IPS-18c (cell line): ENCODE data around the gene LRP1.

Experiments
- H3K4me3 ChIP-seq: 2 replicates; pipeline ENCODE4 v1.7.0; 2013; ENCODE audit warnings: low read depth, mild to moderate bottlenecking, low read length, moderate library complexity; ENCODE audit not compliant: insufficient read depth
- H3K9me3 ChIP-seq: one replicate; pipeline ENCODE4 v1.6.1; 2013; ENCODE audit warnings: mild to moderate bottlenecking, low read length, moderate library complexity; ENCODE audit not compliant: control insufficient read depth, insufficient read depth

LRP1 gene

DNA sequence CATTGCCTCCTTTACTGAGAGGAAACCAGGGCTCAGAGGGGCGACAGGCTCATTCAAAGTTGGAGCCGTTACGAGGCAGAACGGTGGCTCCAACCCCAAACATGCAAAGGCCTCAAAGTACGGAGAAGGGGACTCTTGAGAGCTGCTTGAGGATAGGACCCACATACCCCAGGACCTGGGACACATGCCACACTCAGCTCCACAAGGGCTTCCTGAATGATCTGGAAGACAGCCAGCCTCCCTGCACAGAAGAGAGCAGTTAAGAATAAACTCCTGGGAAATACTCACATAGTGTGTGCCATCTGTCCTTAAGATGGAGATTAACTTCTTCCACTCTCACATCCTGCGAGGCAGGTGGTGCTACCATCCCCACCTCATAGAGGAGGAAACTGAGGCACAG lies 61.8 kb downstream of the LRP1 start:
- no peaks in the 10 kb centered on the region for H3K9me3 ChIP-seq
- H3K4me3 ChIP-seq = no peak overlapping the region

DNA sequence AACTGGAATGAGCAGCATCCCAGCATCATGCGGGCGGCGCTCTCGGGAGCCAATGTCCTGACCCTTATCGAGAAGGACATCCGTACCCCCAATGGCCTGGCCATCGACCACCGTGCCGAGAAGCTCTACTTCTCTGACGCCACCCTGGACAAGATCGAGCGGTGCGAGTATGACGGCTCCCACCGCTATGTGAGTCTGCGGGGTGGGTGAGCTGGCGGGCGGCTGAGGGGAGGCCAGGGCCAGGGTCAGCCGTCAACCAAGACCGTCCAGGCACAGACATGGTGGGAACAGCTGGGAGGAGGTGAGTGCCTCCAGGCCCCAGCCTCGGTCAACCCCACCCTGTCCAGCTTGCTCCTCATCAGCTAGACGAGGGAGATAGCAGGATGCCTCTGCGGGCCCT lies 62.5 kb downstream of the LRP1 start:
- Histone ChIP-seq H3K9me3 (no peaks in the 10 kb centered on the region), H3K4me3 (no peak overlapping the region)

DNA sequence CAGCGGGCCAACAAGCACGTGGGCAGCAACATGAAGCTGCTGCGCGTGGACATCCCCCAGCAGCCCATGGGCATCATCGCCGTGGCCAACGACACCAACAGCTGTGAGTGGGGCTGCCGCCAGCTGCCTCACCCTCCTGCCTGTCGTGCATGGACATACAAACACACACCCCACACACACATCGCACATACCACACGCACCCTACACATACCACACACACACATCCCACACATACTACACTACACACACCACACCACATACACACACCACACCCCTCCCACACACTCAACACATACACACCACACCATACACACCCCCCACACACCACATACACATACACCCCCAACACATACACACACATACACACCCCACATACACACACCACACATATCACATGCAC lies 63.1 kb downstream of the LRP1 start:
- no peak overlapping the region for H3K4me3 ChIP-seq
- no peaks in the 10 kb centered on the region for H3K9me3 ChIP-seq

DNA sequence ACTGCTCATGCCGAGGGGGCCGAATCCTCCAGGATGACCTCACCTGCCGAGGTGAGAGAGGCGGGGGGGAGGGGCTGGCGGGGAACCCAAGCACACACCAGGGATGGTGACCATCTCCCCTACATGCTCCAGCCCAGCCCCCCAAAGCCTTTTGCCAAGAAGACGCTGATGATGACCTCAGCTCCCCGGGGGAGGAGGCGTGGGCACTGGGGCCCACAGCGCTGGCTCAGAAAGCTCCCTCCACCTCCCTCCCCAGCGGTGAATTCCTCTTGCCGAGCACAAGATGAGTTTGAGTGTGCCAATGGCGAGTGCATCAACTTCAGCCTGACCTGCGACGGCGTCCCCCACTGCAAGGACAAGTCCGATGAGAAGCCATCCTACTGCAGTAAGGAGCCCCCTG lies 64.6 kb downstream of the LRP1 start:
- Histone ChIP-seq H3K4me3 (no peak overlapping the region), H3K9me3 (no peaks in the 10 kb centered on the region)

DNA sequence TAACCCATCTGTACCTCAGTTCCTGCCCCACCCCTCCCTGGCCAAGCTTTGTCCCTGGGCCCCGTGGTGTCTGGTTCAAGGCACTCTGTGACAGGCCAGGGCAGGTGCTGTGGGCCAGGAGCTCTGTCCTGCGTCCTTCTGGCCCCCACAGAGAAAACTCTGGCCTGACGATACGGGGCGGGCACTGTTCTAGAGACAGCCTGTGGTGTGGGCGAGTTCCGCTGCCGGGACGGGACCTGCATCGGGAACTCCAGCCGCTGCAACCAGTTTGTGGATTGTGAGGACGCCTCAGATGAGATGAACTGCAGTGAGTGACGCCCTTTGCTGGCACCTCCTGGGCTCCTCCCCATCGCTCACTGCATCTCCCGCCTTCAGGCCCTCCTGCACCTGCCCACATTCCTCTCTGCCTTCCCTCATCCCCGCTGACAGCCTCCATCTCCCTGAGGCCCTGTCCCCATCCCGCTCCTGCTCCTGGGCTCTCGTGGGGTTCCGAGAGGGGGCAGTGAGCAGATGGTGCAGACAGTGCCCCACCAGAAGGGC lies 65.5 kb downstream of the LRP1 start:
- Histone ChIP-seq H3K4me3 (no peak overlapping the region), H3K9me3 (no peaks in the 10 kb centered on the region)

DNA sequence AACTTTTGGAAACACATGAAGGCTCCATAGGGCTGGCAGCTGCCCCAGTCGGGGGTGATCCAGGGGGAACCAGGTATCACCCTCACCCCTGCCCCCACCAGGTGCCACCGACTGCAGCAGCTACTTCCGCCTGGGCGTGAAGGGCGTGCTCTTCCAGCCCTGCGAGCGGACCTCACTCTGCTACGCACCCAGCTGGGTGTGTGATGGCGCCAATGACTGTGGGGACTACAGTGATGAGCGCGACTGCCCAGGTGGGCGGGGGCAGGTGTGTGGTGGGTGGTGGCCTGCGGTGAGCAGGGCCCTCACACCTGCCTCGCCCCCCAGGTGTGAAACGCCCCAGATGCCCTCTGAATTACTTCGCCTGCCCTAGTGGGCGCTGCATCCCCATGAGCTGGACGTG lies 66.0 kb downstream of the LRP1 start:
- Histone ChIP-seq H3K9me3 (no peaks in the 10 kb centered on the region), H3K4me3 (no peak overlapping the region)

DNA sequence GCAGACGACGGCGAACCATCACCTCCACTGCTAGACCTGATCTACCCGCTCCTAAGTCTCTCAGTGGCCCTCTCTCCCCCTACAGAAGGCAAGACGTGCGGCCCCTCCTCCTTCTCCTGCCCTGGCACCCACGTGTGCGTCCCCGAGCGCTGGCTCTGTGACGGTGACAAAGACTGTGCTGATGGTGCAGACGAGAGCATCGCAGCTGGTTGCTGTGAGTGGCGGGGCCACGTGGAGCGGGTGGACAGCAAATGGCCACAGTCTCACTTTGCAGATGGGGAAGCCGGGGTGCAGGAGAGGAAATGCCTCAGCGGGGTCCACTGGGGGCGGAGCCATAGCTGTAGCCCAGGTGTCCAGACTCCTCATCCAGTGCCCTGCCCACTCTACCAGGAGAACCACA lies 66.9 kb downstream of the LRP1 start:
- Histone ChIP-seq H3K4me3 (no peak overlapping the region), H3K9me3 (no peaks in the 10 kb centered on the region)

DNA sequence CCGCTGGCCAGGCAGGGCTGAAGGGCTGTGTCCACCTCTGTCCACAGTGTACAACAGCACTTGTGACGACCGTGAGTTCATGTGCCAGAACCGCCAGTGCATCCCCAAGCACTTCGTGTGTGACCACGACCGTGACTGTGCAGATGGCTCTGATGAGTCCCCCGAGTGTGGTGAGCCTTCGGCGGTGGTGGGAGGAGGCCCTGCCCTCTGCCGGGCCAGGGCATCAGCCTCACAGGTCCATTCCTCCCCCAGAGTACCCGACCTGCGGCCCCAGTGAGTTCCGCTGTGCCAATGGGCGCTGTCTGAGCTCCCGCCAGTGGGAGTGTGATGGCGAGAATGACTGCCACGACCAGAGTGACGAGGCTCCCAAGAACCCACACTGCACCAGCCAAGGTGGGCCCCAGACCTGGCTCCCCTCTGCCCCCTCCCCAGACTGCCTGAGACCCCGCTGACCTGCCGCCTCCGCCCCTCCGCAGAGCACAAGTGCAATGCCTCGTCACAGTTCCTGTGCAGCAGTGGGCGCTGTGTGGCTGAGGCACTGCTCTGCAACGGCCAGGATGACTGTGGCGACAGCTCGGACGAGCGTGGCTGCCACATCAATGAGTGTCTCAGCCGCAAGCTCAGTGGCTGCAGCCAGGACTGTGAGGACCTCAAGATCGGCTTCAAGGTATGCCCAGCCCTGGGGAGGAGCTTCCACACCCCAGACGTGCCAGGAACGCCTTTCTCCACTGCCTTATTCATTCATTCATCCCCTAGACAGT lies 67.5 kb downstream of the LRP1 start:
- no peaks in the 10 kb centered on the region for H3K9me3 ChIP-seq
- no peak overlapping the region for H3K4me3 ChIP-seq

DNA sequence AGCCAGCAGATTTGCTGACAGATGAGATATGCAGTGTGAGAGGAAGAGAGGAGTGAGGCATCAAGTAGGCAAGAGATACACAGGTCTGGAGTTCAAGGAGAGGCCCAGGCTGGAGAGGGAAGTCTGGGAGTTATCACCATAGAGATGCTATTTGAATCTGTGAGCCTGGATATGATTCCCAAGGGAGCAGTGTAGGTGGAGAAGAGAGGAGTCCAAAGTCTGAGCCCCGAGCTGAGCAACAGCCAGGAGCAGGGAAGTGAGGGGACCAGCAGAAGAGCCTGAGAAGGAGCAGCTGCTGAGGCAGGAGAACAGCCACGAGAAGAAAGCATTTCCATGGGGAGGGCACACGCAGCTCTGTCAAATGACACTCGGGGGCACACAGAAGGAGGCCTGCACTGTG lies 68.2 kb downstream of the LRP1 start:
- H3K9me3 ChIP-seq = no peaks in the 10 kb centered on the region
- H3K4me3 ChIP-seq = no peak overlapping the region

DNA sequence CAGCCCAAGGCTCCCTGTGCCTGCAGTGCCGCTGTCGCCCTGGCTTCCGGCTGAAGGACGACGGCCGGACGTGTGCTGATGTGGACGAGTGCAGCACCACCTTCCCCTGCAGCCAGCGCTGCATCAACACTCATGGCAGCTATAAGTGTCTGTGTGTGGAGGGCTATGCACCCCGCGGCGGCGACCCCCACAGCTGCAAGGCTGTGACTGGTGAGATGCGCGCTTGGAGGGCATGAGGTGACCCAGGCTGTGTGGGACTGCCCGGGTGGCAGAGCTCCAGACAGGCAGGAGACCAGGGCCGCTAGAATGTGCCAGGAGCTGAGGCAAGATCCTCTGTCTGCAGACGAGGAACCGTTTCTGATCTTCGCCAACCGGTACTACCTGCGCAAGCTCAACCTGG lies 68.7 kb downstream of the LRP1 start:
- H3K4me3 ChIP-seq = no peak overlapping the region

DNA sequence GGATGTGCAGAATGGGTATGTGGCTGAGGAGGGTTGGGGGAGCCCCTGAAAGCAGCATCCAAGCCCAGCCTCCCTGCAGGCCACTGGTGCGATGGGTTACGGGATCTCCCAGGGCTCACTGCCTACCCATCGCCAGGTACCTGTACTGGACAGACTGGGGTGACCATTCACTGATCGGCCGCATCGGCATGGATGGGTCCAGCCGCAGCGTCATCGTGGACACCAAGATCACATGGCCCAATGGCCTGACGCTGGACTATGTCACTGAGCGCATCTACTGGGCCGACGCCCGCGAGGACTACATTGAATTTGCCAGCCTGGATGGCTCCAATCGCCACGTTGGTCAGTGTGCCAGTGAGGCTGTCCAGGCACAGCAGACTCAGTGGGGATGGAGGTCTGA lies 70.0 kb downstream of the LRP1 start:
- Histone ChIP-seq H3K4me3 (no peak overlapping the region), H3K9me3 (no peaks in the 10 kb centered on the region)

More for the DNA sequence above, 68.7 kb downstream of the LRP1 start:
- no peaks in the 10 kb centered on the region for H3K9me3 ChIP-seq

DNA sequence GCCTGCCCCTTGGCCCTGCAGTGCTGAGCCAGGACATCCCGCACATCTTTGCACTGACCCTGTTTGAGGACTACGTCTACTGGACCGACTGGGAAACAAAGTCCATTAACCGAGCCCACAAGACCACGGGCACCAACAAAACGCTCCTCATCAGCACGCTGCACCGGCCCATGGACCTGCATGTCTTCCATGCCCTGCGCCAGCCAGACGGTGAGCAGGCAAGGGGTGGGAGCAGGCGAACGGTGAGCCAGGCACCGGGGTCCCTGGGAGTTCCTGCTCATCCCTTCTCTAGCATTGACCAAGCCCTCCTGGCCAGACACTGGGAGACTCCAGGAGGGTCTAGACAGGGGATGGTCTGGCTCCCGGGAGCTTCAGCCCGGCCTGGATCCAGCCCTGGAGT lies 70.9 kb downstream of the LRP1 start:
- H3K4me3 ChIP-seq = no peak overlapping the region
- no peaks in the 10 kb centered on the region for H3K9me3 ChIP-seq

DNA sequence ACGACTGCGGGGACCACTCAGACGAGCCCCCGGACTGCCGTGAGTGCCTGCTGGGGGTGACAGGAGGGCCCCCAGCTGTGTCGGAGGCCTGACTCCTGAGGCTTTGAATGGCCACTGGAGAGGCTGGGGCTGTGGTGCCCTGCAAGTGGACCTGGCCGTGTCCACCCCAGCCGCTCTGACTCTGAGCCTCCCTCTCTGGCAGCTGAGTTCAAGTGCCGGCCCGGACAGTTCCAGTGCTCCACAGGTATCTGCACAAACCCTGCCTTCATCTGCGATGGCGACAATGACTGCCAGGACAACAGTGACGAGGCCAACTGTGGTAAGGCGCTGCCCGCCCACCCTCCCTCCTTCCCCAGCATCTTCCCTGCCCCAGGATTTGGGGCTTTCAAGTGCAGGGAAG lies 72.2 kb downstream of the LRP1 start:
- H3K9me3 ChIP-seq = no peaks in the 10 kb centered on the region

DNA sequence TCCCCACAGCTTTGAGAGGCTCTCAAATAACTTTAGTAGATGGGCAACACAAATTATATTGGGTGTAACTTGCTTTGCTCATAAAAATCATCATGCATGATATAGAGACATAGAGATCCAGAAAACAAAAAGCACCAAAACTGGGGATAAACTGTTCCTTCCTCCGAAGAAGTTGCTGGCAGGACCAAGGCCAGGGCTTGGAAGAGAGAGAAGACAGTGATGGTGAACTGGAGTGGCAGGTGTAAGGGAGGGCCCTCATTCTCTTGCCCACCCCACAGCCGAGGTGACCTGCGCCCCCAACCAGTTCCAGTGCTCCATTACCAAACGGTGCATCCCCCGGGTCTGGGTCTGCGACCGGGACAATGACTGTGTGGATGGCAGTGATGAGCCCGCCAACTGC lies 72.9 kb downstream of the LRP1 start:
- H3K4me3 ChIP-seq = no peak overlapping the region

More for the DNA sequence above, 72.2 kb downstream of the LRP1 start:
- no peak overlapping the region for H3K4me3 ChIP-seq

DNA sequence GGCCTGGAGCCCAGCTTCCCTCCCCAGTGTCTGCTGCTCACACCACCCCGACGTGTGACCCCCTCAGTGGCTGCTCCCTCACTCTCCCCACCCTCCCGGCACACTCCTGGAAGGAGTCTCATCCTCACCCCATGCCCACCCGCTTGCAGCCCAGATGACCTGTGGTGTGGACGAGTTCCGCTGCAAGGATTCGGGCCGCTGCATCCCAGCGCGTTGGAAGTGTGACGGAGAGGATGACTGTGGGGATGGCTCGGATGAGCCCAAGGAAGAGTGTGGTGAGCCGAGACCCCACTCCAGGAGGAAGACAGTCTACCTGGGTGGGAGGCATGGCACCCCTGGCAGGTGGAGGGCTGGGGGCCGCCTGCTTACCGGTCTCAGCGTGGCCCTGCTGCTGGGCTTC lies 73.3 kb downstream of the LRP1 start:
- Histone ChIP-seq H3K9me3 (no peaks in the 10 kb centered on the region), H3K4me3 (no peak overlapping the region)

More for the DNA sequence above, 72.9 kb downstream of the LRP1 start:
- H3K9me3 ChIP-seq = no peaks in the 10 kb centered on the region

DNA sequence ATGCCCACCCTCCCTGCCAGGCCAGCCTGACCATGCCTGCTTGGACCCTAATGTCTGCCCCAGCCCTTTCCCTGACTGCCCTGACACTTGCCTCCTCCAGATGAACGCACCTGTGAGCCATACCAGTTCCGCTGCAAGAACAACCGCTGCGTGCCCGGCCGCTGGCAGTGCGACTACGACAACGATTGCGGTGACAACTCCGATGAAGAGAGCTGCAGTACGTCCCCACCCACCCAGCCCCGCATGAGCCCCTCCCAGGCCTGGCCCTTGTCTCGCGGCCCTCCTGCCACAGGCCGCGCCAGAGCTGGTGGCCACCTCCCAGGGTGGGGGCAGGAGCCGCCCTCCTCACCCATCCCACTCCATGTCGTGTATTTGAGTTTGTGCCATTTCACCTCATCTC lies 74.0 kb downstream of the LRP1 start:
- no peak overlapping the region for H3K4me3 ChIP-seq
- no peaks in the 10 kb centered on the region for H3K9me3 ChIP-seq

DNA sequence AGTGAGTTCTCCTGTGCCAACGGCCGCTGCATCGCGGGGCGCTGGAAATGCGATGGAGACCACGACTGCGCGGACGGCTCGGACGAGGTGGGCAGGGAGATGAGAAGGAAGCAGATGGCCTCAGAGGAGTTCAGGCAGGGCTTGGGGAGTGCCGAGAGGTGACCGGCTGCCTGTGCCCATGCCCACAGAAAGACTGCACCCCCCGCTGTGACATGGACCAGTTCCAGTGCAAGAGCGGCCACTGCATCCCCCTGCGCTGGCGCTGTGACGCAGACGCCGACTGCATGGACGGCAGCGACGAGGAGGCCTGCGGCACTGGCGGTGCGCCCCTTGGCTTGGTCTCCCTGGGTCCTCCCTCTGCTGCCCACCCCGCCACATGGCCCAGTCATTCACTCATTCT lies 74.9 kb downstream of the LRP1 start:
- no peaks in the 10 kb centered on the region for H3K9me3 ChIP-seq
- H3K4me3 ChIP-seq = no peak overlapping the region

DNA sequence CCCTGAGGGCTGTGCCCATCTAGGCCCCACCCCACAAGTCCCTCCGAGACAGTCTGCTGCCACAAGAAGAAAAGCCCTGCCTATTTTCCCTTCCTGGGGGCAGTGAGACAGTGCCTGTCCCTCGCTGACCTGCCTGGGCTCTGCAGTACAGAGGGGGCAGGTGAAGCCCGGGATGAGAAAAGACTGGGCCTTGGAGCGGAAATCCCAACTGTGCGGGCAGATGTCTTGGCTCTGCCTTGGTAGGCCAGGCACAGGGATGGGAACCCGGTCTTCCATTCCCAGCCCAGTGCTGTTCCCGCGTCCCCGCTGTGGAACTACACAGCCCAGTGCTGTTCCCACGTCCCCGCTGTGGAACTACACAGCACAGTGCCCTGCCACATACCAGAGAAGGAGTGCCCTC lies 75.5 kb downstream of the LRP1 start:
- Histone ChIP-seq H3K9me3 (no peaks in the 10 kb centered on the region), H3K4me3 (no peak overlapping the region)

DNA sequence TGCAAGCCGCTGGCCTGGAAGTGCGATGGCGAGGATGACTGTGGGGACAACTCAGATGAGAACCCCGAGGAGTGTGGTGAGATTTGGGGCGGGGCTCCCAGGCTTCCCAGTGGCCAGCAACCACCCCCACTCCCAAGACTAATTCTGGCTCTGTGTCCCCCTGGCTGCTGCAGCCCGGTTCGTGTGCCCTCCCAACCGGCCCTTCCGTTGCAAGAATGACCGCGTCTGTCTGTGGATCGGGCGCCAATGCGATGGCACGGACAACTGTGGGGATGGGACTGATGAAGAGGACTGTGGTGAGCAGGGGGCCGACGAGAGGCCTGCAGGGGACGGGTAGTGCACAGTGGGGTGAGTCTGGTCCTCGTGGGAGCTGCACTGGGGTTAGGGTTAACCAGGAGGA lies 76.2 kb downstream of the LRP1 start:
- Histone ChIP-seq H3K9me3 (no peaks in the 10 kb centered on the region), H3K4me3 (no peak overlapping the region)
